Endodermal cell (in vitro differentiated cells): ENCODE data around the gene NRG2. TPM values are rescaled to one million over a fixed set of nuclear protein-coding genes. Genes with fewer than 3 reads are reported as not detected.

Source experiments
- DNase-seq: peaks from one replicate; pipeline ENCODE4 v3.0.0-alpha.2; 2017
- H3K27ac ChIP-seq: 2 replicates; pipeline ENCODE4 v1.5.1; 2013; ENCODE audit warnings: mild to moderate bottlenecking, low read depth, low read length, moderate library complexity
- H3K27me3 ChIP-seq: 2 replicates; pipeline ENCODE4 v1.6.1; 2013; ENCODE audit warnings: mild to moderate bottlenecking, low read length, moderate library complexity; ENCODE audit not compliant: insufficient read depth, control insufficient read depth, poor library complexity, severe bottlenecking
- H3K36me3 ChIP-seq: 2 replicates; pipeline ENCODE4 v1.7.0; 2013; ENCODE audit warnings: mild to moderate bottlenecking, low read length, moderate library complexity; ENCODE audit not compliant: control insufficient read depth, insufficient read depth
- H3K4me1 ChIP-seq: one replicate; pipeline ENCODE4 v1.7.0; 2013; ENCODE audit warnings: low read length; ENCODE audit not compliant: control insufficient read depth, insufficient read depth
- H3K4me3 ChIP-seq: 2 replicates; pipeline ENCODE4 v1.5.1; 2013; ENCODE audit warnings: mild to moderate bottlenecking, low read length, moderate library complexity
- H3K9ac ChIP-seq: 2 replicates; pipeline ENCODE4 v1.6.1; 2013; ENCODE audit warnings: mild to moderate bottlenecking, low read length, moderate library complexity; ENCODE audit not compliant: poor library complexity, severe bottlenecking; ENCODE audit errors: extremely low read depth
- H3K9me3 ChIP-seq: 2 replicates; pipeline ENCODE4 v1.6.1; 2013; ENCODE audit warnings: mild to moderate bottlenecking, low read length, moderate library complexity; ENCODE audit not compliant: control insufficient read depth
- H3K27ac Mint-ChIP-seq: 2 replicates; pipeline ENCODE4 v1.8.0; 2020; ENCODE audit warnings: mixed read lengths
- H3K27me3 Mint-ChIP-seq: 2 replicates; pipeline ENCODE4 v1.8.0; 2021; ENCODE audit warnings: mild to moderate bottlenecking, mixed read lengths; ENCODE audit not compliant: insufficient read depth
- H3K36me3 Mint-ChIP-seq: 2 replicates; pipeline ENCODE4 v1.8.0; 2020; ENCODE audit warnings: low read depth, mixed read lengths
- H3K4me1 Mint-ChIP-seq: 2 replicates; pipeline ENCODE4 v1.8.0; 2020; ENCODE audit warnings: mixed read lengths
- H3K4me3 Mint-ChIP-seq: 2 replicates; pipeline ENCODE4 v1.8.0; 2020; ENCODE audit warnings: mild to moderate bottlenecking, moderate library complexity, mixed read lengths
- H3K9me3 Mint-ChIP-seq: 2 replicates; pipeline ENCODE4 v1.8.0; 2020; ENCODE audit warnings: mild to moderate bottlenecking, mixed read lengths
- WGBS, 2 experiments: methylation state at CpG; one replicate each; pipeline versions ENCODE4 v1.1.5 to v1.1.7; 2013; ENCODE audit warnings: missing lambda C conversion rate in 2 of 2, mixed read lengths in 1 of 2; ENCODE audit not compliant: insufficient coverage in 1 of 2, insufficient read length in 1 of 2; 5-methylcytosine and 5-hydroxymethylcytosine counted together
- total RNA-seq, 2 donors: library from RNA; stranded (reverse); fragmentation: NEBNext Ultra II Directional in 1 of 2; extraction: Animal tissue kit (Norgen Biotek cat#: 25700) in 1 of 2; gene quantifications; 2 replicates in 1 of 2; 3 replicates in 1 of 2; pipeline ENCODE4 v1.2.1, GENCODE V29; 2021
- TF ChIP-seq, protein P1 (sequence below): fragments of 200-600 bp; sonication (generic); conservative IDR thresholded peaks from 2 replicates; pipeline ENCODE4 v1.5.0; 2021; ENCODE audit warnings: antibody characterized with exemption, mild to moderate bottlenecking

Gene NRG2
- total RNA-seq, 2 donors from 2014 or later, result 10.8 to 12.5 TPM

DNA sequence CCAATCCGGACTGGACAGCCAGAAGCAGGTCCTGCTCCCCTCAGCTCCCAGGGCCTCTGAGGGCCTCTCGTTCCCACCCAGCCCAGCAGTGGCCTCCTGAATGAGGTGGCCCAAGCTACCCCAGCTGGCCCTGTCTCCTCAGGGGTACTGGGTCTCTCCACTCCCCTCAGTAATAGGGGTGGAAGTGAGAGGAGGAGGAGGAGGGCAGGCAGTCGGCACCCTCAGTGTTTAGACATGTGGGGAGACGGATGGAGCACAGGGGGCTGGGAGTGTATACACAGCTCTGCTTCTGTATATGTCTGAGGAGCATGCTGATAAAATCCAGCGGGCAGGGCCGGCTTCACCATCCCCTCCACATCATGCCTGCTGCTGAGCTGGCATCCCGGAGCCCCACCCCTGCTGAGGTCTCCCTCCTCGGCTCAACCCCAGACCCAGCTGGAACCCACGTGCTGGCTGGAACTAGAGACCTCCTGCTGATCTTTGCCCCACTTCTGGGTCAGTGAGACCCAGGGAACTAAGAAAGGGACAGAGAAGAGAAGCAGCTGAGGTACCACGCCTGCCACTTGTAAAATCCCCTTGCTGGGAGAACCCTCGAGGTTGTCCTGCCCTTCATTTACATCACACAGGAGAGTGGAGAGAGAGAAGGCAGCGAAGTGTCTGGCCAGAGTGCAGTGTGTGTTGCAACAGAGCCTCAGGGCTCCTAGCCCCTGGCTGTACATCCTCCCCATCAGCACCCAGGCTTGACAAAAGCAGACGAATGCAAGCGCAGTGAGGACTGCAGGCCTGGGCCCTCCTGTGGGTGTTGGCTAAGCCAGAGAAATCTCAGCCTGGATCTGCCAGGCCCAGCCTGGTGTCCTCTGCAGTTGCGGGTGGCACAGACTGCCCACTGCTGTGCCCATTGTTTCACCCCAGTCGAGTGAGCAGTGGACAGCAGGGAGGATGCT, 170.0 kb downstream of the NRG2 start:
- peaks cover 8% of the 10 kb centered on the region for H3K36me3 Mint-ChIP-seq

DNA sequence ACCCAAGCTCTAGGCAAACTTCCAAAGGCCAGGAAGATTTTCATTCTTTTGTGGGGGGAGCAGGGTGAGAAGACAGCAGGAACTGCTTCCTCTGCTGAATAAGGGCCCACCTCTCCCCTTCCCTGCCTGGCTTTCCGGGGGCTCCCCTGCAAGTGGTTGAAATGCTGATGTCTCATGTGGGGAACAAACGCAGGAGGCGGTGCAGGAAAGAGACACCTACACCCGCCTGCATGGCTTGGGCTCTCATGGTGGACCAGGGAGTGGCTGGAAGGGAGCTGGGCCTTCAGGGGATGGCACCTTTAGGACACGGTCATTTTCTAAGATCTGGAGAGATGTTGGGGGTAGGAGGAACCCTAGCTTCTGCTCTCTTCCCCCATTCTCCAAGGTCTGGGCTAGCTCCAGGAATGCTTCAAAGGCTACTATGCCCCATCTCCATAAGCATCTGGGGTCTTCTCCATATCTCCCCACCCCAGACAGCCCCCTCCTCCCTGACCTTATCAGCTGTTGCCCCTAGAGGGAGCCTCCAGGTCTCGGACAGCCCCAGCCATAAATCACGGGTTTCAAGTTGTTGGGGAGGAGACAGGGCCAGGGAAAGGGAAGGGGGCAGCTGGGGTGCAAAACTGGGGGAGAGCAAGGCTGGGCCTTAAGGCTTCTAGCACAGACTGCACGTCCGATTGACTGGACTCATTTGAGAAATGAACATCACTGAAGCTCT, 170.9 kb downstream of the NRG2 start:
- Mint-ChIP-seq H3K27me3 (peaks cover 30% of the 10 kb centered on the region), H3K36me3 (peaks cover 8% of the 10 kb centered on the region)

More for the DNA sequence above, 170.0 kb downstream of the NRG2 start:
- H3K27ac Mint-ChIP-seq, result no peak overlapping the region
- TF ChIP-seq, protein P1, sequence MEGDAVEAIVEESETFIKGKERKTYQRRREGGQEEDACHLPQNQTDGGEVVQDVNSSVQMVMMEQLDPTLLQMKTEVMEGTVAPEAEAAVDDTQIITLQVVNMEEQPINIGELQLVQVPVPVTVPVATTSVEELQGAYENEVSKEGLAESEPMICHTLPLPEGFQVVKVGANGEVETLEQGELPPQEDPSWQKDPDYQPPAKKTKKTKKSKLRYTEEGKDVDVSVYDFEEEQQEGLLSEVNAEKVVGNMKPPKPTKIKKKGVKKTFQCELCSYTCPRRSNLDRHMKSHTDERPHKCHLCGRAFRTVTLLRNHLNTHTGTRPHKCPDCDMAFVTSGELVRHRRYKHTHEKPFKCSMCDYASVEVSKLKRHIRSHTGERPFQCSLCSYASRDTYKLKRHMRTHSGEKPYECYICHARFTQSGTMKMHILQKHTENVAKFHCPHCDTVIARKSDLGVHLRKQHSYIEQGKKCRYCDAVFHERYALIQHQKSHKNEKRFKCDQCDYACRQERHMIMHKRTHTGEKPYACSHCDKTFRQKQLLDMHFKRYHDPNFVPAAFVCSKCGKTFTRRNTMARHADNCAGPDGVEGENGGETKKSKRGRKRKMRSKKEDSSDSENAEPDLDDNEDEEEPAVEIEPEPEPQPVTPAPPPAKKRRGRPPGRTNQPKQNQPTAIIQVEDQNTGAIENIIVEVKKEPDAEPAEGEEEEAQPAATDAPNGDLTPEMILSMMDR, result no peak
- no peak for DNase-seq
- H3K27me3 Mint-ChIP-seq, result peaks cover 26% of the 10 kb centered on the region
- H3K4me1 ChIP-seq, result no peaks in the 10 kb centered on the region
- H3K27me3 ChIP-seq, result no peaks in the 10 kb centered on the region
- H3K4me3 Mint-ChIP-seq, result no peak overlapping the region
- no peaks in the 10 kb centered on the region for H3K36me3 ChIP-seq
- no peaks in the 10 kb centered on the region for H3K4me1 Mint-ChIP-seq
- no peak overlapping the region for H3K4me3 ChIP-seq
- H3K9me3 ChIP-seq, result peaks cover 6% of the 10 kb centered on the region
- WGBS, 2 experiments, result 68 to 71% methylated on average over 5 to 16 of the region's 16 CpGs
- peaks cover 4% of the 10 kb centered on the region for H3K9me3 Mint-ChIP-seq
- H3K27ac ChIP-seq, result no peak overlapping the region
- no peak overlapping the region for H3K9ac ChIP-seq

DNA sequence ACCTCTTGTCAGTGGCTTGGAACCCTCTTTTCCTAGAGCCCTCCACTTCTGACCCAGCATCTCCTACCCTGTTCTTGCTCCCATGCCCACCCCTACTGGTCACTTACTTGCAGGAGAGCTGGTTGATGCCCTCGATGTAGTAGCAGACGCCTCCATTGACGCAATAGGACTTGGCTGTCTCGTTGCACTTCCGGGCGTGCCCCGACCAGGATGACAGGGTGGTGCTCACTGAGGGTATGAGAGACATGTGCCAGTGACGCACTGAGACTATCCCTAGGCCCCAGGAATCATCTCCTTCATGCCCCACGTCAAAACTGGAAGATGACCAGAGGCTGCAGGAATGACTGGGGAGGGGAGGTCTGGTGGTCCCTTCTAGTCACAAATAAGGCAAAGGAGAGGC, 171.5 kb downstream of the NRG2 start:
- no peak overlapping the region for H3K27ac Mint-ChIP-seq

More for the DNA sequence above, 170.9 kb downstream of the NRG2 start:
- Histone ChIP-seq H3K27ac (no peak overlapping the region), H3K36me3 (no peaks in the 10 kb centered on the region), H3K27me3 (no peaks in the 10 kb centered on the region), H3K4me1 (no peaks in the 10 kb centered on the region), H3K9me3 (peaks cover 6% of the 10 kb centered on the region), H3K9ac (no peak overlapping the region), H3K4me3 (no peak overlapping the region)
- Mint-ChIP-seq H3K4me3 (no peak overlapping the region), H3K4me1 (no peaks in the 10 kb centered on the region), H3K9me3 (peaks cover 4% of the 10 kb centered on the region), H3K27ac (no peak overlapping the region)
- WGBS, 2 experiments, result 77 to 92% methylated on average over 5 to 8 of the region's 9 CpGs
- TF ChIP-seq, protein P1, result peak; percentile 64
- peak; percentile 68 for DNase-seq

More for the DNA sequence above, 171.5 kb downstream of the NRG2 start:
- Histone ChIP-seq H3K4me3 (no peak overlapping the region), H3K9ac (no peak overlapping the region), H3K4me1 (no peaks in the 10 kb centered on the region), H3K9me3 (peaks cover 6% of the 10 kb centered on the region), H3K36me3 (no peaks in the 10 kb centered on the region), H3K27me3 (no peaks in the 10 kb centered on the region), H3K27ac (no peak overlapping the region)
- Mint-ChIP-seq H3K27me3 (peaks cover 36% of the 10 kb centered on the region), H3K9me3 (peaks cover 4% of the 10 kb centered on the region), H3K4me3 (no peak overlapping the region), H3K4me1 (no peaks in the 10 kb centered on the region), H3K36me3 (peaks cover 8% of the 10 kb centered on the region)
- no peak for DNase-seq
- WGBS, 2 experiments, result 87 to 92% methylated on average over 9 of the region's 9 CpGs
- TF ChIP-seq, protein P1, result no peak
